A673 (cell line): Measurements from ENCODE around the gene MOB2. TPM values are rescaled to one million over a fixed set of nuclear protein-coding genes. Genes with fewer than 3 reads are reported as not detected.

ENCODE experiments used
- BruUV-seq: library from RNA; stranded (reverse); fragments of 400-500 nt; replicated peaks from 2 replicates; lab custom pipeline; 2021; lab: Mats Ljungman, UMichigan
- CTCF ChIA-PET: fragments of 300-600 bp; sonication (Branson Sonifier 250); formaldehyde crosslinking; loops from one replicate; lab custom pipeline; 2022; ENCODE audit warnings: antibody characterized with exemption; lab: Charles Lee
- POLR2A ChIA-PET: fragments of 300-600 bp; sonication (Branson Sonifier 250); formaldehyde crosslinking; loops from one replicate; lab custom pipeline; 2022; ENCODE audit warnings: antibody characterized with exemption; ENCODE audit not compliant: low non-redundant PET; lab: Charles Lee
- DNase-seq: peaks from one replicate; pipeline ENCODE4 v3.0.0-alpha.2; 2015; ENCODE audit warnings: low spot score
- H3K27ac ChIP-seq: fragments of 200-600 bp; sonication (generic); 2 replicates; pipeline ENCODE4 v1.5.1; 2016; ENCODE audit warnings: mixed run types, low read depth, mild to moderate bottlenecking, mixed read lengths, antibody characterized with exemption, low read length; ENCODE audit not compliant: poor library complexity, severe bottlenecking
- H3K27me3 ChIP-seq: fragments of 200-600 bp; sonication (generic); replicated peaks from 2 replicates; pipeline ENCODE4 v1.6.1; 2017; ENCODE audit warnings: mixed run types, low read depth, mild to moderate bottlenecking, mixed read lengths, antibody characterized with exemption, low read length; ENCODE audit not compliant: insufficient read depth, poor library complexity
- H3K36me3 ChIP-seq: fragments of 200-600 bp; sonication (generic); 2 replicates; pipeline ENCODE4 v1.6.1; 2016; ENCODE audit warnings: mixed run types, mild to moderate bottlenecking, mixed read lengths, antibody characterized with exemption, low read length; ENCODE audit not compliant: insufficient read depth, poor library complexity, severe bottlenecking
- H3K4me1 ChIP-seq: fragments of 200-600 bp; sonication (generic); 2 replicates; pipeline ENCODE4 v1.6.1; 2017; ENCODE audit warnings: mixed run types, mild to moderate bottlenecking, mixed read lengths, antibody characterized with exemption, low read length; ENCODE audit not compliant: insufficient read depth, poor library complexity, severe bottlenecking
- H3K4me3 ChIP-seq: fragments of 200-600 bp; sonication (generic); 2 replicates; pipeline ENCODE4 v1.5.1; 2016; ENCODE audit warnings: low read depth, mixed run types, mild to moderate bottlenecking, mixed read lengths, low read length; ENCODE audit not compliant: poor library complexity, severe bottlenecking
- H3K9me3 ChIP-seq: fragments of 200-600 bp; sonication (generic); 2 replicates; pipeline ENCODE4 v1.6.1; 2016; ENCODE audit warnings: mixed run types, low read depth, mild to moderate bottlenecking, mixed read lengths, antibody characterized with exemption, low read length; ENCODE audit not compliant: poor library complexity, severe bottlenecking
- CTCF ChIP-seq: fragments of 300-800, 200-600 bp; sonication (generic); conservative IDR thresholded peaks from 2 replicates; pipeline ENCODE4 v1.5.1; 2017; ENCODE audit warnings: low read depth, mild to moderate bottlenecking, antibody characterized with exemption, low read length, moderate library complexity, mixed read lengths
- EZH2 ChIP-seq: fragments of 200-600 bp; sonication (generic); IDR thresholded peaks from 2 replicates; pipeline ENCODE4 v1.6.1; 2017; ENCODE audit warnings: borderline replicate concordance, low read depth, mild to moderate bottlenecking, mixed read lengths, antibody characterized with exemption, low read length; ENCODE audit not compliant: poor library complexity, severe bottlenecking
- intact Hi-C: fragments of 100-400 bp; cut with micrococcal nuclease; formaldehyde crosslinking; loops from one replicate; pipeline ENCODE4 v1.10.0; 2022; ENCODE audit not compliant: unreplicated experiment
- total RNA-seq: library from RNA; stranded (reverse); gene quantifications from 2 replicates; pipeline ENCODE4 v1.2.3, GENCODE V29; 2021

MOB2 gene
- total RNA-seq, 1 experiment from 2014 or later: 14.7 TPM

DNA sequence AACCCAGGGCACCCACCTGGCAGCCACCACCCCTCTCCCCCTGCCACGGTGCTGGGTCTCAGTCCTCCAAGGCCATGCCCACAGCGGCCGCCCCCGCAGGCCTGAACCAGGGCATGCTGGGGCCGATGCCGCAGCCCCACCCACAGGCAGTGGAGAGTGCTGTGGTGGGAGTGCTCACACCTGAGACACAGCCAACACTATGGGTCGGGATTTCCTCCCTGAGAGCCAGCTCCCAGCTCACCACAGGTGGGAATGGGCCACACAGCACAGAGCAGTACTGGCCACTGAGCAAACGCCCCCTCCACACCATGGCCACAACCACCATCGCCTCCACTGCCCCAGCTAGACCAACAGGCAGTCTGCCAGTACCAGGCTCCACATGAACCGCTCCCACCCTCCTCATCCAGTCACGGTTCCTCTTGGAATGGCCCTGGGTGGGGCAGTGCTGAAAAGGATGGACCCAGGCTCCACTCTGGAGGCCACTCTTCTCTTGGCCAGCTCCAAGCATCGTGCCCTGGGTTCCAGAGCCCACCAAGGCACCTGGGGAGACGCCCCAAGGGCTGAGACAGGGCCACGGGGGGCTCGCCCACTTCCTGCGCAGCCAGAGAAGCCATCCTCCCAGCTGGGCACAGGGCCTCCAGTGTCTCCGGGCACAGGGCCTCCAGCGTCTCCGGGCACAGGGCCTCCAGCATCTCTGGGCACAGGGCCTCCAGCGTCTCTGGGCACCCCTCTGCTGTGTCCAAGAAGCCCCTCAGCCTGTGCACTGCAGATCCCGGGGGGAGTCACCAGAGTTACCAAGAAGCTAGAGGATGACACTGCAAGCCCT, 14.2 kb downstream of the MOB2 start:
- H3K27me3 ChIP-seq: no peaks in the 10 kb centered on the region
- TF ChIP-seq EZH2 (no peak), CTCF (no peak)
- H3K36me3 ChIP-seq: no peaks in the 10 kb centered on the region
- DNase-seq: no peak
- no peaks in the 10 kb centered on the region for H3K4me1 ChIP-seq
- no peak overlapping the region for H3K4me3 ChIP-seq
- CTCF ChIA-PET: no interaction called here
- no peak overlapping the region for H3K27ac ChIP-seq
- POLR2A ChIA-PET: no interaction called here
- no peaks in the 10 kb centered on the region for H3K9me3 ChIP-seq
- intact Hi-C loops: no loop called here
- BruUV-seq: no TSS peak

DNA sequence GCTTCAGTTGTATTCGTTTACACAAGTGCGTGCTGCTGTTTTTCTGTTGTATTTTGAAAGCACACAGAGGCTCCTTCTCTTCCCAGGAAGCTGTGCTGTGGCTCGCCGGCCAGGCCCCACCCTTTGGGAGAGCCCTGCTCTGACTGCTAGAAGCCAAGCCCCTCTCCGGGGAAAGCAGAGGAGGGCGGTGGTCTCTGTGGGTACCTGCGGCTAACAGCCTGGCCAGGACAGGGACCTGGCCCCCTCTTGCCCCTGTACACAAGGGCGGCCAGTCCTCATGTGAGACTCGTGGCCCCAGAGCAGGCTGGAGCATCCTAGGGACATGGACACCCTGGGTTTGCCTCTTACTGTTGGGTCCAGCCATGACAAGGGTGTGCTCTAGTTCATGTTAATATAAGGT, 14.8 kb downstream of the MOB2 start:
- H3K9me3 ChIP-seq: no peaks in the 10 kb centered on the region
- DNase-seq: no peak
- no TSS peak for BruUV-seq
- no peaks in the 10 kb centered on the region for H3K27me3 ChIP-seq
- CTCF ChIA-PET: no interaction called here
- intact Hi-C loops: no loop called here
- no peak overlapping the region for H3K27ac ChIP-seq
- H3K4me3 ChIP-seq: no peak overlapping the region
- H3K36me3 ChIP-seq: no peaks in the 10 kb centered on the region
- POLR2A ChIA-PET: no interaction called here
- no peaks in the 10 kb centered on the region for H3K4me1 ChIP-seq
- TF ChIP-seq CTCF (no peak), EZH2 (no peak)

- H3K4me3 ChIP-seq: no peak overlapping the region
- no peaks in the 10 kb centered on the region for H3K9me3 ChIP-seq
- TF ChIP-seq EZH2: no peak
- TF ChIP-seq CTCF: no peak
- POLR2A ChIA-PET: no interaction called here
- no peaks in the 10 kb centered on the region for H3K27me3 ChIP-seq
- no peak overlapping the region for H3K27ac ChIP-seq
- H3K4me1 ChIP-seq: no peaks in the 10 kb centered on the region
- H3K36me3 ChIP-seq: no peaks in the 10 kb centered on the region
- intact Hi-C loops: no loop called here
- CTCF ChIA-PET: no interaction called here
- DNase-seq: no peak
- BruUV-seq: no TSS peak
Observed at GRCh38 chr11:1470681-1471611, 15.6 kb downstream of the MOB2 start.
